Transverse colon (tissue), 4 donors: ENCODE data around the gene ZNF207.

Source experiments
- CTCF ChIP-seq, 5 experiments: fragments of 200-600 bp in 3 of 5; fragments of 450-650 bp in 2 of 5; sonication (generic) in 3 of 5; IDR thresholded peaks; 1 replicate in 2 of 5; 2 replicates in 3 of 5; pipeline ENCODE4 v1.5.1; 2016 to 2017; ENCODE audit warnings: antibody characterized with exemption in 5 of 5, inconsistent platforms in 3 of 5, mild to moderate bottlenecking in 2 of 5, moderate library complexity in 1 of 5
- POLR2A ChIP-seq: fragments of 450-650 bp; IDR thresholded peaks from one replicate; pipeline ENCODE4 v1.6.1; 2016; ENCODE audit warnings: antibody characterized with exemption, mild to moderate bottlenecking, moderate library complexity
- POLR2AphosphoS5 ChIP-seq, 3 donors: sonication (generic); formaldehyde crosslinking; IDR thresholded peaks; one replicate each; pipeline ENCODE4 v1.6.1; 2016; ENCODE audit warnings: antibody characterized with exemption in 3 of 3

GRCh38 chr17:32348483-32348800 is 1.5 kb upstream of the ZNF207 start:
- TF ChIP-seq CTCF (IDR thresholded peaks at IDR 0.05) (no peak), POLR2AphosphoS5 (IDR thresholded peaks at IDR 0.05) (no peak), POLR2A (no peak)
